HG02973 (cell line): ENCODE results near the gene PRDM16.

ENCODE experiments used
- ATAC-seq: cut with Tn5 transposase; IDR thresholded peaks from one replicate; pipeline ENCODE4 v1.9.1; 2021; ENCODE audit warnings: moderate library complexity; ENCODE audit not compliant: unreplicated experiment

Gene PRDM16

GRCh38 chr1:3360646-3361257 lies 291.7 kb downstream of the PRDM16 start:
- ATAC-seq = no peak

GRCh38 chr1:3363023-3363422 lies 294.0 kb downstream of the PRDM16 start:
- ATAC-seq = no peak

GRCh38 chr1:3363756-3364155 lies 294.8 kb downstream of the PRDM16 start:
- no peak for ATAC-seq

- ATAC-seq = no peak
These were observed 295.5 kb downstream of the PRDM16 start for GRCh38 chr1:3364551-3364950.

GRCh38 chr1:3364983-3365382 lies 296.0 kb downstream of the PRDM16 start:
- ATAC-seq = no peak

- ATAC-seq = no peak
These were observed 296.6 kb downstream of the PRDM16 start for GRCh38 chr1:3365523-3366125.

- ATAC-seq = no peak
These were observed 297.4 kb downstream of the PRDM16 start for GRCh38 chr1:3366126-3367051.

- no peak for ATAC-seq
These were observed 298.4 kb downstream of the PRDM16 start for GRCh38 chr1:3367376-3367775.

GRCh38 chr1:3368059-3368458 lies 299.1 kb downstream of the PRDM16 start:
- ATAC-seq = no peak

- no peak for ATAC-seq
These were observed 299.9 kb downstream of the PRDM16 start for GRCh38 chr1:3368711-3369445.

GRCh38 chr1:3369446-3370076 lies 300.6 kb downstream of the PRDM16 start:
- ATAC-seq = no peak

- ATAC-seq = no peak
These were observed 302.1 kb downstream of the PRDM16 start for GRCh38 chr1:3370856-3371703.

- no peak for ATAC-seq
These were observed 303.3 kb downstream of the PRDM16 start for GRCh38 chr1:3372317-3372716.

- no peak for ATAC-seq
These were observed 304.2 kb downstream of the PRDM16 start for GRCh38 chr1:3373175-3373574.

- ATAC-seq = no peak
These were observed 304.9 kb downstream of the PRDM16 start for GRCh38 chr1:3373700-3374405.

GRCh38 chr1:3375245-3375644 lies 306.2 kb downstream of the PRDM16 start:
- ATAC-seq = no peak

GRCh38 chr1:3377166-3377565 lies 308.2 kb downstream of the PRDM16 start:
- no peak for ATAC-seq

- no peak for ATAC-seq
These were observed 308.7 kb downstream of the PRDM16 start for GRCh38 chr1:3377604-3378279.
